SU-DHL-6 (cell line): ENCODE results near the gene RFC4.

Source experiments
- EZH2phosphoT487 ChIP-seq: fragments of 200-600 bp; sonication (generic), shearing (Covaris generic); conservative IDR thresholded peaks from 2 replicates; pipeline ENCODE4 v1.6.1; 2018; ENCODE audit warnings: mild to moderate bottlenecking, antibody characterized with exemption, low read length, moderate library complexity, mixed read lengths
- TF ChIP-seq, protein P1 (sequence below): fragments of 200-600 bp; sonication (generic); IDR thresholded peaks from one replicate; pipeline ENCODE4 v1.5.1; 2017; ENCODE audit warnings: antibody characterized with exemption, mild to moderate bottlenecking, low read length, moderate library complexity; ENCODE audit not compliant: insufficient read depth, poor library complexity, severe bottlenecking

DNA sequence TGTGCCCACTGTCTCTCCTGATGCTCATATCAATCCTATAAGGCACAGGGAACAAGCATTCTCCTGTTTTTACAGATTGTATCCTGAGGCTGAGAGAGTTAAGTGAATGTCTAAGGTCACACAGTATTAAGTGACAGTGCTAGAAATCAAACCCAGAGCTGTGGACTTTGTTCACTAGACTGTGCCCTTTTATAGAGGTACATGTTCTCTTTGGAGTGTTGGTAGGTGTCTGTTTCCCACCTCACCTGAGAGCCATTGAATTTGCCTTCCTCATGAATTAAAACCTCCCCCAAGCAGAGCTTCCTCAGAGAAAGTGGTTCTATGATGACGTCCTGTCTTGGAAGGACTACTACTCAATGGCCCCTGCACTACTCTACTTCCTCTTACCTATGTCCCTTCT lies 48.7 kb upstream of the RFC4 start:
- TF ChIP-seq, protein P1, sequence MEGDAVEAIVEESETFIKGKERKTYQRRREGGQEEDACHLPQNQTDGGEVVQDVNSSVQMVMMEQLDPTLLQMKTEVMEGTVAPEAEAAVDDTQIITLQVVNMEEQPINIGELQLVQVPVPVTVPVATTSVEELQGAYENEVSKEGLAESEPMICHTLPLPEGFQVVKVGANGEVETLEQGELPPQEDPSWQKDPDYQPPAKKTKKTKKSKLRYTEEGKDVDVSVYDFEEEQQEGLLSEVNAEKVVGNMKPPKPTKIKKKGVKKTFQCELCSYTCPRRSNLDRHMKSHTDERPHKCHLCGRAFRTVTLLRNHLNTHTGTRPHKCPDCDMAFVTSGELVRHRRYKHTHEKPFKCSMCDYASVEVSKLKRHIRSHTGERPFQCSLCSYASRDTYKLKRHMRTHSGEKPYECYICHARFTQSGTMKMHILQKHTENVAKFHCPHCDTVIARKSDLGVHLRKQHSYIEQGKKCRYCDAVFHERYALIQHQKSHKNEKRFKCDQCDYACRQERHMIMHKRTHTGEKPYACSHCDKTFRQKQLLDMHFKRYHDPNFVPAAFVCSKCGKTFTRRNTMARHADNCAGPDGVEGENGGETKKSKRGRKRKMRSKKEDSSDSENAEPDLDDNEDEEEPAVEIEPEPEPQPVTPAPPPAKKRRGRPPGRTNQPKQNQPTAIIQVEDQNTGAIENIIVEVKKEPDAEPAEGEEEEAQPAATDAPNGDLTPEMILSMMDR, result no peak
- TF ChIP-seq EZH2phosphoT487, result no peak
